ENCODE results near the gene SNCA. TPM values are rescaled to one million over a fixed set of nuclear protein-coding genes. Genes with fewer than 3 reads are reported as not detected.

SNCA gene
- total and polyA plus RNA-seq, 12 donors = 1.5 to 28.6 (median 4.7) TPM; not detected in 1

- Histone ChIP-seq H3K4me1 (replicated peaks in 1 of 2) (no peaks in the 10 kb centered on the region), H3K36me3 (replicated peaks in 1 of 2) (no peaks in the 10 kb centered on the region), H3K9me3 (replicated peaks in 1 of 3) (no peaks in the 10 kb centered on the region), H3K27me3 (no peaks in the 10 kb centered on the region), H3K4me3 (no peak overlapping the region), H3K27ac (no peak overlapping the region)
- WGBS, 4 donors = 80 to 84% (median 82%) methylated on average over 9 of the region's 9 CpGs
- intact Hi-C loops (cut with DNase I) = no loop called here
- DNase-seq = no peak
- no peak for TF ChIP-seq POLR2A (IDR thresholded peaks at IDR 0.05)
- no peak for TF ChIP-seq CTCF (IDR thresholded peaks at IDR 0.05)
These were observed 162.0 kb downstream of the SNCA start for GRCh38 chr4:89674876-89675459.

Other genes starting within 250 kb of the SNCA start
- gene MMRN1, start 57.7 kb upstream of the SNCA start, total RNA-seq = 10 to 100 TPM in 4 of 9 donors, 1 to 10 TPM in 5; 2.2 to 31.2 (median 7.4) TPM
- 1 to 10 TPM; 1.4 to 6.4 (median 2.3) TPM for gene MMRN1, start 57.7 kb upstream of the SNCA start, polyA plus RNA-seq